HG02870 (cell line): ENCODE data around the gene REG3G.
A peak's percentile ranks its signal among the peaks of the same experiment; 100 is the strongest.

Experiments used
- ATAC-seq: cut with Tn5 transposase; IDR thresholded peaks from one replicate; pipeline ENCODE4 v1.9.1; 2021; ENCODE audit warnings: mild to moderate bottlenecking, moderate library complexity; ENCODE audit not compliant: unreplicated experiment

Gene REG3G

GRCh38 chr2:79025421-79025820 is at the start of gene REG3G:
TSS of gene REG3G (plus strand) at chr2:79025702. CDS start at chr2:79026094, 392 bp downstream.
- no peak for ATAC-seq

GRCh38 chr2:78977661-78978145 is 47.8 kb upstream of the REG3G start:
- peak; percentile 94 for ATAC-seq

- ATAC-seq = no peak
These were observed 47.2 kb upstream of the REG3G start for GRCh38 chr2:78978340-78978739.

GRCh38 chr2:78979380-78980151 is 45.9 kb upstream of the REG3G start:
- peak; percentile 28 for ATAC-seq

GRCh38 chr2:78980152-78980465 is 45.4 kb upstream of the REG3G start:
- ATAC-seq = no peak

GRCh38 chr2:78980871-78981270 is 44.6 kb upstream of the REG3G start:
- ATAC-seq = no peak

GRCh38 chr2:78982638-78983330 is 42.7 kb upstream of the REG3G start:
- no peak for ATAC-seq

- ATAC-seq = no peak
These were observed 41.1 kb upstream of the REG3G start for GRCh38 chr2:78984386-78984785.

GRCh38 chr2:78985558-78985957 is 39.9 kb upstream of the REG3G start:
- no peak for ATAC-seq

GRCh38 chr2:78989051-78989450 is 36.5 kb upstream of the REG3G start:
- ATAC-seq = no peak

- no peak for ATAC-seq
These were observed 33.1 kb upstream of the REG3G start for GRCh38 chr2:78992451-78992806.

- no peak for ATAC-seq
These were observed 32.5 kb upstream of the REG3G start for GRCh38 chr2:78992807-78993517.

- ATAC-seq = no peak
These were observed 31.9 kb upstream of the REG3G start for GRCh38 chr2:78993518-78994148.

GRCh38 chr2:78994789-78995188 is 30.7 kb upstream of the REG3G start:
- no peak for ATAC-seq

GRCh38 chr2:78999406-78999805 is 26.1 kb upstream of the REG3G start:
- no peak for ATAC-seq

- ATAC-seq = no peak
These were observed 25.4 kb upstream of the REG3G start for GRCh38 chr2:79000008-79000576.

- ATAC-seq = no peak
These were observed 24.2 kb upstream of the REG3G start for GRCh38 chr2:79001285-79001684.

- no peak for ATAC-seq
These were observed 20.8 kb upstream of the REG3G start for GRCh38 chr2:79004680-79005079.

- no peak for ATAC-seq
These were observed 20.3 kb upstream of the REG3G start for GRCh38 chr2:79005216-79005615.

- ATAC-seq = no peak
These were observed 16.1 kb upstream of the REG3G start for GRCh38 chr2:79009388-79009787.

- no peak for ATAC-seq
These were observed 14.0 kb upstream of the REG3G start for GRCh38 chr2:79011496-79011895.
